Smooth muscle cell (in vitro differentiated cells): ENCODE results near the gene LNPK. TPM values are rescaled to one million over a fixed set of nuclear protein-coding genes. Genes with fewer than 3 reads are reported as not detected.
A peak's percentile ranks its signal among the peaks of the same experiment; 100 is the strongest.

Source experiments
- DNase-seq: peaks from one replicate; lab custom pipeline; 2025; ENCODE audit not compliant: unreplicated experiment; lab: John Stamatoyannopoulos, UW
- H2AFZ ChIP-seq: fragments of 200-600 bp; sonication (generic); 2 replicates; pipeline ENCODE4 v1.6.0; 2016; ENCODE audit warnings: antibody characterized with exemption, low read depth, mild to moderate bottlenecking
- H3F3A ChIP-seq: fragments of 200-600 bp; sonication (generic); 2 replicates; pipeline ENCODE4 v1.6.0; 2017; ENCODE audit warnings: antibody characterized with exemption, low read depth
- H3K27ac ChIP-seq: fragments of 200-600 bp; sonication (generic); 2 replicates; pipeline ENCODE4 v1.5.1; 2016; ENCODE audit warnings: low read depth, mild to moderate bottlenecking
- H3K27me3 ChIP-seq: fragments of 200-600 bp; sonication (generic); 2 replicates; pipeline ENCODE4 v1.6.1; 2016; ENCODE audit warnings: low read depth, mild to moderate bottlenecking
- H3K36me3 ChIP-seq: fragments of 200-600 bp; sonication (generic); 2 replicates; pipeline ENCODE4 v1.5.1; 2016; ENCODE audit warnings: low read depth
- H3K4me1 ChIP-seq: fragments of 200-600 bp; sonication (generic); 2 replicates; pipeline ENCODE4 v1.5.1; 2016; ENCODE audit warnings: low read depth
- H3K4me2 ChIP-seq: fragments of 200-600 bp; sonication (generic); 2 replicates; pipeline ENCODE4 v1.6.0; 2016; ENCODE audit warnings: mild to moderate bottlenecking
- H3K4me3 ChIP-seq: fragments of 200-600 bp; sonication (generic); 2 replicates; pipeline ENCODE4 v1.5.1; 2016; ENCODE audit warnings: mild to moderate bottlenecking
- H3K79me2 ChIP-seq: fragments of 200-600 bp; sonication (generic); 2 replicates; pipeline ENCODE4 v1.6.0; 2016; ENCODE audit warnings: low read depth, mild to moderate bottlenecking
- H3K9ac ChIP-seq: fragments of 200-600 bp; sonication (generic); 2 replicates; pipeline ENCODE4 v1.6.0; 2016; ENCODE audit warnings: low read depth
- H3K9me3 ChIP-seq: fragments of 200-600 bp; sonication (generic); replicated peaks from 2 replicates; pipeline ENCODE4 v1.5.1; 2016; ENCODE audit warnings: low read depth
- H4K20me1 ChIP-seq: fragments of 200-600 bp; sonication (generic); 2 replicates; pipeline ENCODE4 v1.6.0; 2016; ENCODE audit warnings: low read depth
- WGBS: methylation state at CpG from one replicate; pipeline ENCODE4 v1.1.7; 2016; ENCODE audit warnings: low lambda C conversion rate; 5-methylcytosine and 5-hydroxymethylcytosine counted together
- polyA plus RNA-seq: library from polyadenylated mRNA; unstranded; fragments of >200 nt; fragmentation: Nextera tagmentation; extraction: Ambion mirVana; gene quantifications from 2 replicates; pipeline ENCODE4 v1.2.1, GENCODE V29; 2016
- total RNA-seq: library from RNA; depleted of rRNA; stranded (reverse); fragments of >200 nt; gene quantifications from 2 replicates; pipeline ENCODE4 v1.2.3, GENCODE V29; 2014
- TF ChIP-seq, protein P1 (sequence below): fragments of 200-600 bp; sonication (generic); IDR thresholded peaks from 2 replicates; pipeline ENCODE4 v1.5.1; 2017; ENCODE audit warnings: borderline replicate concordance, mild to moderate bottlenecking, antibody characterized with exemption; ENCODE audit not compliant: insufficient read depth, poor library complexity, severe bottlenecking

LNPK gene
- total and polyA plus RNA-seq, 2 experiments from 2014 or later = 14.4 to 38.5 TPM

DNA sequence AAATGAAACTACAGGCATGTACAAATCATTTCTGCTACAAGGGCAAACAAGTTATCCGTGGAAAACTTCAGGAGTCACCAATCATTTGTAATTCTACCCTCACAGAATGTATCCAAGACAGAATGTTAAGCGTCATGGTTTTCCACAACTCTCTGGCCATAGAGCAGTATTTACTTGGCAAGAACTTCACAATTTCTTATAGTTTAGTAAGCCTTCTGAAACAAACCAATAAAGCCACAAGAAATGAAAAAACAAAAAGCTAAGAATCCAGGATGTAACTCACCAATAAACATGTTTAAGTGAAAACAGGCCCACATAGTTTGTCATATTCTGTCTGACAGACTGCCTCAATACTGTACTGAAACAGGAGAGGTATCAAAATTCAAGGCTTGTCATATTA, 70.3 kb downstream of the LNPK start:
- no peaks in the 10 kb centered on the region for H4K20me1 ChIP-seq
- TF ChIP-seq, protein P1, sequence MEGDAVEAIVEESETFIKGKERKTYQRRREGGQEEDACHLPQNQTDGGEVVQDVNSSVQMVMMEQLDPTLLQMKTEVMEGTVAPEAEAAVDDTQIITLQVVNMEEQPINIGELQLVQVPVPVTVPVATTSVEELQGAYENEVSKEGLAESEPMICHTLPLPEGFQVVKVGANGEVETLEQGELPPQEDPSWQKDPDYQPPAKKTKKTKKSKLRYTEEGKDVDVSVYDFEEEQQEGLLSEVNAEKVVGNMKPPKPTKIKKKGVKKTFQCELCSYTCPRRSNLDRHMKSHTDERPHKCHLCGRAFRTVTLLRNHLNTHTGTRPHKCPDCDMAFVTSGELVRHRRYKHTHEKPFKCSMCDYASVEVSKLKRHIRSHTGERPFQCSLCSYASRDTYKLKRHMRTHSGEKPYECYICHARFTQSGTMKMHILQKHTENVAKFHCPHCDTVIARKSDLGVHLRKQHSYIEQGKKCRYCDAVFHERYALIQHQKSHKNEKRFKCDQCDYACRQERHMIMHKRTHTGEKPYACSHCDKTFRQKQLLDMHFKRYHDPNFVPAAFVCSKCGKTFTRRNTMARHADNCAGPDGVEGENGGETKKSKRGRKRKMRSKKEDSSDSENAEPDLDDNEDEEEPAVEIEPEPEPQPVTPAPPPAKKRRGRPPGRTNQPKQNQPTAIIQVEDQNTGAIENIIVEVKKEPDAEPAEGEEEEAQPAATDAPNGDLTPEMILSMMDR = no peak
- H2AFZ ChIP-seq = no peak overlapping the region
- no peak for DNase-seq
- no peak overlapping the region for H3K9ac ChIP-seq
- H3K9me3 ChIP-seq = no peaks in the 10 kb centered on the region
- WGBS = 78% methylated on average over 2 of the region's 2 CpGs
- no peak overlapping the region for H3K27ac ChIP-seq
- H3K27me3 ChIP-seq = no peaks in the 10 kb centered on the region
- no peak overlapping the region for H3K4me3 ChIP-seq
- H3F3A ChIP-seq = no peaks in the 10 kb centered on the region
- peaks cover 5% of the 10 kb centered on the region for H3K36me3 ChIP-seq
- H3K4me1 ChIP-seq = no peaks in the 10 kb centered on the region
- H3K4me2 ChIP-seq = no peak overlapping the region
- H3K79me2 ChIP-seq = no peaks in the 10 kb centered on the region

DNA sequence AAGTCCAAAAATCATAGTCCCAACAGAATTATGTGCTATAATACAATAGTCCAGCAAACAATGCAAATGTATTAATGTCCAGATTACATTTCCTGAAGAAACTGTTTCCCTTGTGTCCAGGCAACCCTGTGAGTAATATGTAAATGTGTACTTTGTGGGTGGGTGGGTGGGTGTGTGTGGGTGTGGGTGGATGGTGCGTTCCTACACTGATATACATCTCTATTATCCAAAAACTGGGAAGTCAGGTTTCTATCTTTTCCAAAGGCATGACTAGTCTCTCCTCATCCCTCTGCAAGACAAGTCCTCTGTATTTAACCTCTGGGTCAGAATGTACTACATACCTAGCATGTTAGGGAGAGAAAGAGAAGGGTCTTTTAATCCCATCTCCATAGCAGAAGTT, 71.6 kb downstream of the LNPK start:
- H3K4me1 ChIP-seq = no peaks in the 10 kb centered on the region
- no peak for DNase-seq
- H3K4me3 ChIP-seq = no peak overlapping the region
- TF ChIP-seq, protein P1 = no peak
- H3K27ac ChIP-seq = peak overlapping the region; percentile 54
- no peaks in the 10 kb centered on the region for H3K27me3 ChIP-seq
- H2AFZ ChIP-seq = no peak overlapping the region
- H3K9me3 ChIP-seq = no peaks in the 10 kb centered on the region
- H3K9ac ChIP-seq = no peak overlapping the region
- H4K20me1 ChIP-seq = no peaks in the 10 kb centered on the region
- H3F3A ChIP-seq = no peaks in the 10 kb centered on the region
- H3K4me2 ChIP-seq = no peak overlapping the region
- 50% methylated on average over 1 of the region's 1 CpG for WGBS
- no peaks in the 10 kb centered on the region for H3K79me2 ChIP-seq
- H3K36me3 ChIP-seq = peaks cover 5% of the 10 kb centered on the region

DNA sequence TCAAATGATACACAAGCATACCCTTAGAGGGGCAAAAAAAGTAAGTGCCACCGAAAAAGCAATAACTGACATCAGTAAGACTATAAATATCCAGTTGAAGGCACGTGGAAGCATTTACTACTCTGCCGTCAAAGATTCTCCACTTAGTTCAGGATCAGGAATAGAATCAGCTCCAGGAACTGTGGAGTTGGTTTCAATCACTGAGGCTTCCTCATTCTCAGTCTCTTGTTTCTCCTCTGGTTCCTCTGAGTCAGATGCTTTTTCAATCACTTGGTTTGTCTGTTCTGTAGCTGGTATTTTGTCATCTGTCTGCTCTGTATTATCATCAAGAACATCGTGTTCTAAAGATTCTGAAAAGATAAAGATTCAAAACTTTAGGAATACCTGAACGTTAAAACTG, 72.2 kb downstream of the LNPK start:
- H4K20me1 ChIP-seq = no peaks in the 10 kb centered on the region
- H3F3A ChIP-seq = no peaks in the 10 kb centered on the region
- no peak overlapping the region for H3K4me2 ChIP-seq
- no peaks in the 10 kb centered on the region for H3K27me3 ChIP-seq
- H3K36me3 ChIP-seq = no peaks in the 10 kb centered on the region
- no peaks in the 10 kb centered on the region for H3K79me2 ChIP-seq
- H3K27ac ChIP-seq = peak overlapping the region; percentile 54
- WGBS = 42% methylated on average over 5 of the region's 5 CpGs
- no peak for DNase-seq
- H2AFZ ChIP-seq = no peak overlapping the region
- H3K4me3 ChIP-seq = no peak overlapping the region
- peak overlapping the region; percentile 15 for H3K9ac ChIP-seq
- TF ChIP-seq, protein P1 = no peak
- H3K4me1 ChIP-seq = no peaks in the 10 kb centered on the region
- H3K9me3 ChIP-seq = no peaks in the 10 kb centered on the region

DNA sequence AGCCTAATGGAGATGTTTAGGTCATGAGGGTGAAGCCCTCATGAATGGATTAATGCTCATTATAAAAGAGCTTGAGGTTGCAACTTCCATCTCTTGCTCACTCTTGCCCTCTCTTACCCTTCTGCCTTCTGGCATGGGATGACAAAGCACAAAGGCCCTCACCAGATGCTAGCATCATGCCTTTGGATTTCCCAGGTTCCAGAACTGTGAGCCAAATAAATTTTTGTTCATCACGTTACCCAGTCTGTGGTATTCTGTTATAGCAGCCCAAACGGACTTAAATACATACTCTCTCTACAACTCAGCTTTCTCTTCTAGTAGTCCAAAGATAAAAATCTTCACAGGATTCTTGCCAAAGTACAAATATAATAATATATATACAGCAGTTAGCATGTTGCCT, 75.8 kb downstream of the LNPK start:
- H3K27me3 ChIP-seq = no peaks in the 10 kb centered on the region
- no peaks in the 10 kb centered on the region for H3K36me3 ChIP-seq
- TF ChIP-seq, protein P1 = no peak
- no peaks in the 10 kb centered on the region for H3K9me3 ChIP-seq
- no peak overlapping the region for H3K4me3 ChIP-seq
- no peak overlapping the region for H3K4me2 ChIP-seq
- no peak overlapping the region for H3K27ac ChIP-seq
- H3K79me2 ChIP-seq = no peaks in the 10 kb centered on the region
- no peaks in the 10 kb centered on the region for H3K4me1 ChIP-seq
- 91% methylated on average over 2 of the region's 2 CpGs for WGBS
- no peaks in the 10 kb centered on the region for H4K20me1 ChIP-seq
- DNase-seq = no peak
- no peak overlapping the region for H2AFZ ChIP-seq
- H3K9ac ChIP-seq = no peak overlapping the region
- no peaks in the 10 kb centered on the region for H3F3A ChIP-seq
